AG09309 (cell line): ENCODE data around the gene PRPH2.

Source experiments
- DNase-seq: peaks from one replicate; pipeline ENCODE4 v3.0.0-alpha.2; 2010; ENCODE audit warnings: low read depth
- H3K4me3 ChIP-seq: 2 replicates; pipeline ENCODE4 v1.5.1; 2011; ENCODE audit warnings: mild to moderate bottlenecking, low read depth, low read length, moderate library complexity; ENCODE audit not compliant: control insufficient read depth
- CTCF ChIP-seq: IDR thresholded peaks from 2 replicates; pipeline ENCODE4 v1.5.1; 2011; ENCODE audit warnings: mild to moderate bottlenecking, low read depth, low read length, inconsistent platforms; ENCODE audit not compliant: insufficient read depth, control insufficient read depth; ENCODE audit errors: missing control alignments

PRPH2 gene

GRCh38 chr6:42751055-42751454, 28.7 kb upstream of the PRPH2 start:
- no peak for TF ChIP-seq CTCF

GRCh38 chr6:42748203-42748898, 26.0 kb upstream of the PRPH2 start:
- no peak for DNase-seq
- no peak overlapping the region for H3K4me3 ChIP-seq
- TF ChIP-seq CTCF, result no peak

More at GRCh38 chr6:42751055-42751454, 28.7 kb upstream of the PRPH2 start:
- no peak for DNase-seq
- no peak overlapping the region for H3K4me3 ChIP-seq

GRCh38 chr6:42746463-42747391, 24.3 kb upstream of the PRPH2 start:
- DNase-seq, result peak; percentile 62
- peak overlapping the region; percentile 80 for H3K4me3 ChIP-seq
- no peak for TF ChIP-seq CTCF

GRCh38 chr6:42745640-42746462, 23.5 kb upstream of the PRPH2 start, which contains the start of gene TBCC:
Gene TBCC (minus strand): TSS chr6:42746103. CDS start chr6:42746073, 30 bp downstream.
- no peak for TF ChIP-seq CTCF
- DNase-seq, result peak; percentile 96
- peak within 1 kb of the TSS; percentile 95 for H3K4me3 ChIP-seq

- H3K4me3 ChIP-seq, result peak overlapping the region; percentile 95
- no peak for TF ChIP-seq CTCF
- DNase-seq, result no peak
Measured at GRCh38 chr6:42745083-42745639, 22.8 kb upstream of the PRPH2 start.
